Astrocyte of the spinal cord (primary cell): ENCODE data around the gene CD47.

Source experiments
- DNase-seq: peaks from one replicate; pipeline ENCODE4 v3.0.0; 2011; ENCODE audit warnings: low read depth, low spot score
- H3K4me3 ChIP-seq: 2 replicates; pipeline ENCODE4 v1.5.1; 2011; ENCODE audit warnings: low read depth, mild to moderate bottlenecking, low read length, moderate library complexity
- CTCF ChIP-seq: IDR thresholded peaks from 2 replicates; pipeline ENCODE4 v1.5.1; 2012; ENCODE audit warnings: low read depth, mild to moderate bottlenecking, low read length, inconsistent platforms
- in situ Hi-C: cut with HindIII; loops from 2 replicates; pipeline ENCODE4 v1.10.0; 2017; ENCODE audit warnings: low sequenced_read_pairs

Gene CD47

GRCh38 chr3:108088146-108088545 lies 2.7 kb downstream of the CD47 start:
- no peak for TF ChIP-seq CTCF
- in situ Hi-C loops: no loop called here
- H3K4me3 ChIP-seq: no peak overlapping the region
- DNase-seq: no peak

- in situ Hi-C loops: no loop called here
- no peak for TF ChIP-seq CTCF
- no peak for DNase-seq
- H3K4me3 ChIP-seq: no peak overlapping the region
These were observed 4.2 kb downstream of the CD47 start for GRCh38 chr3:108086653-108087052.

- no peak for TF ChIP-seq CTCF
- H3K4me3 ChIP-seq: no peak overlapping the region
- no peak for DNase-seq
- in situ Hi-C loops: no loop called here
These were observed 5.0 kb downstream of the CD47 start for GRCh38 chr3:108085810-108086350.

GRCh38 chr3:108085370-108085769 lies 5.5 kb downstream of the CD47 start:
- no peak for DNase-seq
- in situ Hi-C loops: no loop called here
- TF ChIP-seq CTCF: no peak

GRCh38 chr3:108079877-108080276 lies 11.0 kb downstream of the CD47 start:
- TF ChIP-seq CTCF: no peak
- H3K4me3 ChIP-seq: no peak overlapping the region
- in situ Hi-C loops: no loop called here
- DNase-seq: no peak

More at GRCh38 chr3:108085370-108085769, 5.5 kb downstream of the CD47 start:
- no peak overlapping the region for H3K4me3 ChIP-seq

GRCh38 chr3:108079043-108079442 lies 11.8 kb downstream of the CD47 start:
- in situ Hi-C loops: no loop called here
- DNase-seq: no peak
- no peak for TF ChIP-seq CTCF
- no peak overlapping the region for H3K4me3 ChIP-seq

- no peak overlapping the region for H3K4me3 ChIP-seq
- in situ Hi-C loops: no loop called here
- no peak for TF ChIP-seq CTCF
- DNase-seq: no peak
These were observed 14.3 kb downstream of the CD47 start for GRCh38 chr3:108076564-108076963.
